NCI-H2196 treated with DMSO at 0.1 percent for 48 hours (cell line): ENCODE data around the gene VCAN.

ENCODE experiments used
- DNase-seq: peaks from one replicate; lab custom pipeline; 2025; ENCODE audit not compliant: unreplicated experiment; lab: John Stamatoyannopoulos, UW

Gene VCAN

DNA sequence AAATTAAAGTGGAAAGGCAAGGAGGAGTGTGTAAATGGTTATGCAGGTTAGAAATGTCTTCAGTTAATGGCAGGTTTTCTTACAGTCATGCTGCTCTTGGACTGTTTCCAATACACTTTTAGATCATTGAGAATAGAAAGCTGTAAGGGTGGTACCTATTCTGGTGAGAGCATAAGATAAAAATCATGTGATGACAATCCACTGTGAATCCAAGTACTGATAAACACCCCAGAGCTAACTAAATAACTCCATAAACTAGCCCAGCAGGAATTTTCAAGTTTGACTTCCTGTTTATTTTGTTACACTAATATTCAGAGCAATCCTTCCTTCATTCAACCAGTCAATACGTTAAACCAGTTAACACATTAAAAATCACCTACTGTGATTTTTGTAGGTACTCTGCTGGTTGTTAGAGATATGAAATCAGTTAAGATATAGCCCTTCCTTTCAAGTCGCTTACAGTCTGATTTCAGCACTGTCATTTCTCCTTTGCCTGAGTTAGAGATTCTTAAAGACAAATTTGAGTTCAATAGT lies 22.6 kb downstream of the VCAN start:
- no peak for DNase-seq

DNA sequence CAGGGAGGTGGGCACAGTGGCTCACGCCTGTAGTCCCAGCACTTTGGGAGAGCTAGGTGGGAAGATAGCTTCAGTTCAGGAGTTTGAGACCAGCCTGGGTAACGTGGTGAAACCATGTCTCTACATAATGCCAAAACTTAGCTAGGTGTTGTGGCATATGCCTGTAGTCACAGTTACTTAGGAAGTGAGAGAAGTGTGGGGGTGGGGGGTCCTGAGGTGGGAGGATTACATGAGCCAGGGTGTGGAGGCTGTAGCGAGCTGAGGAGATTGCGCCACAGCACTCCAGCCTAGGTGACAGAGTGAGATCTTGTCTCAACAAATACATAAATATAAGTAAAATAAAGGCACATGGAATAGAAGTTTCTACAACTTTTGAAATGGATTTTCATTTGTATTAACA lies 23.1 kb downstream of the VCAN start:
- DNase-seq = no peak

GRCh38 chr5:83496626-83497025 lies 25.1 kb downstream of the VCAN start:
- no peak for DNase-seq

DNA sequence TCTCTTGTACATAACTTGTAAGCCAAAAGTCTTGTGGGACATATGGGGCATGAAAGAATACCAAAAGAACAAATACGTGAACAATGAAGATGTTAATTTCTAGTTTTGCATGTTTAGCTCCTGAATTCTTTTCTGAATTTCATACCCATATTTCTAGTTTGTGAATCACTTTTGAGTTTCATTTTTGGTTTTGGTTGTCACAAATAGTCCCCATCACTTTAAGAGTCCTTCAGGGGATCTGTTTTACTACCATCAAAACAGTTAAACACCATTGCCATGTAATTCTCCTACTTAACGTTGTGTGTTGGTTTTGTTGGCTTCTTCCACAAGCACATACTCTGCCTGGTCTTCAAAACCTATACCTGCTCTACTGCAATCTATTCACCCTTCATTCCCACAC lies 27.0 kb downstream of the VCAN start:
- no peak for DNase-seq

DNA sequence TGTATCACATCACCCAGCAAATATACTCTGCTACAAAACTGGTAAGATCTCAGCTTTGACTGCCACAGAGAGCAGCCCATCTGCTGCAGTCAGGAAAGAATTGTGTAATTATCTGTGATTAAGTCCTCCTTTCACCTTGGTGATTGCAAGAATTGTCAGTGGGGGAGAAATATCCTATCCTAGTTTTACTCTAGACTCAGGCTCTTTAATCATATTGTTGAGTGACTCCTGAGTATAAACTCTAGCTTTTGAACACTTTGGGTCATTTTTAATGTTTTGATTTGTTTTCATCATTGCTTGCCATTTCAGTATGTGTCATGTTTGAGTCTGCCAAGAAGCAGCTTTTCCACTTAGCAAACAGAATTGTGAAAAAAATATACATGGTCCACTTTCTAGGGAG lies 32.1 kb downstream of the VCAN start:
- DNase-seq = no peak

DNA sequence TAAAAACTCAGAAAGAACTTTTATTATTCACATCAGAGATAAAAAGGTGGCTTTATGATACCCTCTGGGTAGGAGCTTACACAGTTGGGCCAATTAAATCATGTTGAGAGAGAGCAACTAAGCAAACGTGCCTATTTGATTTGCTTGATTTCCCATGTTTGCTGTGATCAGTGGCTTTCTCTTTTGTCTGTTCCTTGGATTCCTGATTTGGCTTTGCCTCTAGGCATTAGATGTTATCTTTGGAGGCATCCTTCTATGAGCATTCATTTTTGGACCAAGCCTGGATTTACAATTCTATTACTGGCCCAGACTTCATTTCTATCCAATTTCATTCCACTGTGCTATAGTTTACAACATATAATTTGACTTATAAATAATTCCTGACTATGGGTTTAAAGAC lies 35.9 kb downstream of the VCAN start:
- no peak for DNase-seq

DNA sequence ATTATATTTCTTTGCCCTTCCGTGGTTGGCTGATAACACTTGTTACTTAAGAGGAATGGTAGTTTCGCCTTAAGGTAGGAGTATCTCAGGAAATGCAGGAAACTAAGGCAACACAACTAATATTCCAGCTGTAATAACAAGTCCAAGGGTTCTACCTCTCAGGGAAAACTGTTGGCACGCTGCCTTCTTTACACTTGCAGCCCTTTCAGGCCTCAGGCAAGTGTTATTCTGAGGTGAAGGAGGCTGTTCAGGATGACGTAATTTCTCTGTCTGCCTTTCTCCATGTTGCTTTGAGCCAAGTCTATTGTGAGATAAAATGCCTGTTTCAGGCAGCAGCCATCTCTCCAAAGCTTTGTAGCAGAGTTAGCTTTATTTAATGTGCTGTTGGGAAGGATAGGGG lies 38.0 kb downstream of the VCAN start:
- DNase-seq = no peak

DNA sequence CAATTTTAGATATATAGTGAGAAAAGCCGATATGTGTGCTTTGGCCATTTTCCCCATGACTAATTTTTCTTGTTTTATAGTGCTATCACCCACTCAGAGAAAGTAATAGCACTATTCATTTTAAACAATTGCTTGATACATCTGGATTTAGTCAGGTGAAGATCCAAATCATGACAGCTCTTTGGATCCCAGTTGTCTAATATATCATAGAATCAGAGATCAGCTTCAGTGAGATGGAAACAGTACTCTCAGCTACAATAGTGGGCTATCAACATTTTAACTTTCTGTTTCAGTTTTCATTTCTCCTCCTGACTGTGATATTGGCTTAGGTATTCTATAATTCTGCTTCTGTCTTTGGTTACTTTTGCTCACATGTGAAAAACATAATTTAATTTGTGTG lies 38.7 kb downstream of the VCAN start:
- DNase-seq = no peak

GRCh38 chr5:83512061-83512745 lies 40.7 kb downstream of the VCAN start:
- no peak for DNase-seq

- no peak for DNase-seq
Observed at GRCh38 chr5:83513081-83513480, 41.5 kb downstream of the VCAN start.

DNA sequence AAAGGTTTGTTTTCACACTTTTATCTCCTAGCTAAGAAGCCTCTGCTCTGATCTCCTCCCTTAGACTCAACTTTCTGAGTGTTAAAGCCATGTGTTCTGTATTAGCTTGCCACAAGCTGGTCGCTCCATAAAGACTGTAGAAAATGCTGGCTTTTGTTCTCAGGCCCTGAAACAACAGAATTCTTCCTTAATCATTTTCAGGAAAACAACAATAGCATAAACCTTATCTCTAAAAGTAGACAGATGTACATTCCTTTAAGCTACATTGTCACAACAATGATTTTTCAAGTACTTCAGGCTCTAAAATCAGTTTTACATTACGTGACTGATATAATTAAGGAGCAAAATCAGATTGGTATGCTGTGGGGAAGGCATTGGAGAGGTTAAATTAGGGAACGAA lies 41.9 kb downstream of the VCAN start:
- no peak for DNase-seq

- DNase-seq = no peak
Observed at GRCh38 chr5:83516377-83516776, 44.8 kb downstream of the VCAN start.

DNA sequence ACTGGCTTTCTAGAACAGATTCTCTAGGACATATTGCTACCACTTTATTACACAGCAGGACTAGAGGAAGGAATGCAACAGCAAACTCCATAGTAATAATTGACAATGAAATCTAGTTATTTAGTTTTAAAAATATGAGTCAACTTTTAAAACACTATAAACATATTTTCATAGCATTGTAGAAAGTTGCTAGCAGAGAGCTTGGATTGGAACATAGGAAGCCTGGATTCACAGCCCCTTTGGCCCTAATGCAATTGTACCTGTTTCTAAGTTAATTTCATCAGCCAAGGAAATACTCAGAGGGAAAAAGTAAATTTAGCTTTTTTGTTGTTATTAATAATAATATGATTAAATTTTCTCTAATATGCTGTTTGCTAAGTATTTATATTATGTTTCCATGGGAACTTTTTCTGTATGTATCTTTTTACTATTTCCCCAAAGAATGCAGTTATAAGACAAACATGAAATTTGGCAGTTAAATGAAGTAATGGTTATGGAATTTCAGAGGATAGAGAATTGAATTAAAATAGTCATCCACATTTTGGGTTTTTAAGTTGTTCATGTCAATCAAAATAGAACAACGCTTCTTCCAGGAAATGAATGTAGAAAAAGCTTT lies 45.6 kb downstream of the VCAN start:
- no peak for DNase-seq

DNA sequence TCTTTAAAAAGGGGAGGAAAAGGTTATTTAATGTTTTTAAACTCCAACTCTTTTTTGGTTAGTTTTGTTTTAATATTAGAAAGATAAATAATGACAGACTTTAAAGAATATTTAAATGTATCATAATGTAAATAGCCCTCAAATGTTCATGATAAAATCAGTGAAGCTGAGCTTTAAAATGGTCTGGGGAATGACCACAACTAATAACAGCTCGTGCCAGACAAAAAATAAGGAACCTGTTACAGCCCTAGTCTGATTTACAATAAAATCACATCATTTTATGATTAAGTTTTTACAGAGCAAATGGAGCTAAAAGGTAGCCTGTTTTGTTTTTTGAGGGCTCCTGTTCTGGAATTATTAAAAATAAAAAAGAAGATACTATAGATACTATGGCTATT lies 46.1 kb downstream of the VCAN start:
- DNase-seq = no peak

GRCh38 chr5:83518319-83519061 lies 46.9 kb downstream of the VCAN start:
- no peak for DNase-seq

DNA sequence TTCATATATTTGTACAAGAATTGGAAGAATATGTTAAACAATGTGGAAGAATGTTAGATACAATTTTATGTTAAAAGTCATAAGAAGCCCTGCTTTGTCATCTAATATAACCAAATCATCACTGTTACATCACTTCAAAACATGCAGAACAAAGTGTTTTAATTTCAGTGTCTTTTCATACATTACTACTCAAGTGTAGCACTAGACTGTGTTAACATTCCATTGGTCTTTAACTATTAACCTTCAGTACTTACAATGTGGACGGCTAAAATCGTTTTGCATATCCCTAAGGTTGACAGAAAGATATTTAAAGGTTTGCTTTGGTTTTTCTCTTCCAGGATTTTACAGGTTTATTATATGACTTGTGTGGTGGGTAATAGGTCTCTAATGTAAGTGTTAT lies 50.9 kb downstream of the VCAN start:
- no peak for DNase-seq

DNA sequence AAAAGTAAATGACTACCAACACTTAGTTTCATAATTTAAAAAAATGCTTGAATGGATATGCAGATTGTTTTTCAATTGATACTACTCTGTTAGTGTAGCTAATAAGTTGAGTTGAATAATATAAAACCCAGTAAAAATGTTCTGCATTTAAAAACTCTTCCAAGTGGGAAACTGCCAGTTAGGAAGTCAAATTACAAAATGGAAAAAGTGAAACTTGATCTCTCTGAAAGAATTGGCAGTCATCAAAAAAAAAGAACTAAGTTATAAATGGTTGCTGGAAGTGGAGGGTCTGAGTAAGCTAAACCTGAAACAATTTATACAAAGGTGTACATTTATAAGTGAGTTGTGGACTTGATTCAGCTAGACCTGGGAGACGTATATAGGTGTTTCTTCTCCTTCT lies 52.4 kb downstream of the VCAN start:
- no peak for DNase-seq

DNA sequence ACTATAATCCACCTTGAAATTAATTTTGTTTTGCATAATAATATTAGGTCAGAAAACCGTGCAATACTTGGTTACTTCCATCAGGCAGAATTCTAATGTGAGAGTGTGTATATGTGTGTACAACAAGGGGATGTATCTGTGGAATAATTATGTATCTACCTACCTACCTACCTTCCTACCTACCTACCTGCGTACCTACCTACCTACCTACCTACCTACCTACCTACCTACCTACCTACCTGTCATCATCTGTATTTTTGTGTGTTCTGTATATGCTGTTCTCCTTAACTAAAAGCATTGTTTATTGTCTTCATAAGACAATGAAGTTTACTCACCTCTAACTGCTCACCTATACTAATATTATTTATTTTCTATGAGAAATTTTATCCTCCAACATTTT lies 52.8 kb downstream of the VCAN start:
- DNase-seq = no peak

GRCh38 chr5:83524991-83525390 lies 53.4 kb downstream of the VCAN start:
- DNase-seq = no peak

GRCh38 chr5:83526289-83526688 lies 54.7 kb downstream of the VCAN start:
- DNase-seq = no peak

DNA sequence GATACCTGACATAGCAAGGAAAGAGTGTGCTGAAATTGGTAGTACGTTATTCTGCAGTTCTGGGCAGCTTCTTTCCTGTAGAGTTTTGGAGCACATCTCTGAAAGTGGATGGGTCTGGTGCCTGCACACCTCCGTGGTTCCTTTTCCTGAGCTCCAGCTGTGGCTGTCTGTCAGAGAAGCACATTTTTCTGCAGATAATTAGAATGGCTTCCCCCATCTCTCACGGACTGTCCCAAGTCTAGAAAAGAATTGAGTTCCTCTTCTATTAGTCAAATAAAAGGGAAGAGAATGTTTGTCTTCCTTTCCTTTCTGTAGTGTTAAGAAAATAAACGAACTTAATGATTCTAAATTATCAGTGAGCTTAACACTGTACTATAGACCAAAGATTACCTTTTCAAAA lies 55.7 kb downstream of the VCAN start:
- no peak for DNase-seq

- no peak for DNase-seq
Observed at GRCh38 chr5:83527722-83528438, 56.3 kb downstream of the VCAN start.
